Neutrophil (primary cell): ENCODE measurements around the gene UBE2D2.
A peak's percentile ranks its signal among the peaks of the same experiment; 100 is the strongest.

ENCODE experiments used
- H3K27ac ChIP-seq: fragments of 200-600 bp; sonication (generic); 2 replicates; pipeline ENCODE4 v1.5.1; 2016; ENCODE audit warnings: mild to moderate bottlenecking, moderate library complexity
- H3K27me3 ChIP-seq: fragments of 200-600 bp; sonication (generic); 2 replicates; pipeline ENCODE4 v1.6.0; 2016; ENCODE audit warnings: mild to moderate bottlenecking
- H3K36me3 ChIP-seq: fragments of 200-600 bp; sonication (generic); 2 replicates; pipeline ENCODE4 v1.5.1; 2017
- H3K4me1 ChIP-seq, 2 experiments: fragments of 200-600 bp in 1 of 2; sonication (generic) in 1 of 2; 1 replicate in 1 of 2; 2 replicates in 1 of 2; pipeline versions ENCODE4 v1.5.1 to v1.6.1; 2013 to 2016; ENCODE audit warnings: low read depth in 1 of 2, low read length in 1 of 2, mild to moderate bottlenecking in 1 of 2, moderate library complexity in 1 of 2; ENCODE audit not compliant: control insufficient read depth in 1 of 2, insufficient read depth in 1 of 2
- H3K4me3 ChIP-seq, 2 experiments: fragments of 200-600 bp in 1 of 2; sonication (generic) in 1 of 2; 1 replicate in 1 of 2; 2 replicates in 1 of 2; pipeline ENCODE4 v1.5.1; 2013 to 2016; ENCODE audit warnings: low read depth in 1 of 2, low read length in 1 of 2, mild to moderate bottlenecking in 1 of 2, moderate library complexity in 1 of 2
- H3K9me3 ChIP-seq: fragments of 200-600 bp; sonication (generic); 2 replicates; pipeline ENCODE4 v1.5.1; 2016
- CTCF ChIP-seq: fragments of 200-600 bp; sonication (generic); IDR thresholded peaks from 2 replicates; pipeline ENCODE4 v1.5.1; 2016; ENCODE audit warnings: antibody characterized with exemption

Gene UBE2D2

DNA sequence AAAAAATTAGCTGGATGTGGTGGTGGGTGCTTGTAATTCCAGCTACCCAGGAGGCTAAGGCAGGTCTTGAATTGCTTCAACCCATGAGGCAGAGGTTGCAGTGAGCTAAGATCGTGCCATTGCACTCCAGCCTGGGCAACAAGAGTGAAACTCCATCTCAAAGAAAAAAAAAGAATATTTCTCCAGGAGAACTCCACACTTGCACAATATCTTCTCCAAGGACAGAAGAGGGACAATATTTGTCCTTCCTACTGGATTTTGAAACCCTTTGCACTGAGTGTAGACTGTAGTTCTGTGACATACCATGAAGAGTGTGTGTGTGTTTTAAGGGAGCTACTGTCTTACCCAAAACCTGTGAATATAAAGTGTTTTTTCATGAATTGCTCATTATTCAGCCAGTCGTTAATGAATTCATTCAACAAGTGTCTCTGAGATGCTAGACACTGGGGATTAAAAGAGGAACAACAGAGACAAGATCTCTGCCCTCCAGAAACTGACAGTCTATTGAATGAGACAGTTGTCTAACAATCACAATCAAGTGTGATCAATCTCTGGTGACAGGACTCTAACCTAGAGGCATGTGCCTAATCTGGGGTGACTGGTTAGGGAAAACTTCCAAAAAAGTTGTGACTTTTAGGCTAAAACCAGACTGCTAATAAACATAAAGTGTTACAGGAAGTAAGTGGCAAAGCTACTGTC lies 9.8 kb upstream of the UBE2D2 start:
- Histone ChIP-seq H3K4me3 (no peak overlapping the region), H3K9me3 (no peaks in the 10 kb centered on the region), H3K4me1 (no peaks in the 10 kb centered on the region), H3K36me3 (no peaks in the 10 kb centered on the region), H3K27me3 (peaks cover 11% of the 10 kb centered on the region), H3K27ac (no peak overlapping the region)
- no peak for TF ChIP-seq CTCF

DNA sequence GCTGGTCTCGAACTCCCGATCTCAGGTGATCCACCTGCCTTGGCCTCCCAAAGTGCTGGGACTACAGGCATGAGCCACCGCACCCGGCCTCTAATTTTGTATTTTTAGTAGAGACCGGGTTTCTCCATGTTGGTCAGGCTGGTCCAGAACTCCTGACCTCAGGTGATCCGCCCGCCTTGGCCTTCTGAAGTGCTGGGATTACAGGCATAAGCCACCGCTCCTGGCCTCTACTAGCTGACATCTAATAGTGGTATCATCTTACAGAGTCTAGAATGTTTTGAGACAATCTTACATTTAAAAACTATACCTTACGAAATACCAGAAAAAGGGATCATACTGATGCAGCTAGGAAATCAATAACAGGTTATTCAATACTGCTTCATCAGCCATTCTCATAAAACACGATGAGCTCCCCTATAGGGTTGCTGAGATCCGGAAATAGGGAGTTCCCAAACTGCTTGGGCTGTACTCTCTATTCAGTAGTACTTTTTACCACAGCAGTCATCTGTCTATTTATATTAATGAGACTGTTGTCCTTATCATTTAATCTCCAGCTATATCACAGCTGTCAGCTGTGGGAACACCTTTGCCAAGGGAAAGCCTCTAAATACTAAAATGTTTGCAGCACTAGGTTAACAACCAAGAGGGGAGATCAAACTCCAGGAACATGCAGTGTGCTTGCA lies 8.1 kb upstream of the UBE2D2 start:
- H3K36me3 ChIP-seq, result no peaks in the 10 kb centered on the region
- no peak overlapping the region for H3K4me3 ChIP-seq
- no peak for TF ChIP-seq CTCF
- peaks cover 11% of the 10 kb centered on the region for H3K27me3 ChIP-seq
- no peak overlapping the region for H3K27ac ChIP-seq
- H3K9me3 ChIP-seq, result no peaks in the 10 kb centered on the region
- H3K4me1 ChIP-seq, result no peaks in the 10 kb centered on the region

GRCh38 chr5:139554264-139554663 lies 6.9 kb upstream of the UBE2D2 start:
- H3K9me3 ChIP-seq, result no peaks in the 10 kb centered on the region
- H3K4me3 ChIP-seq, result no peak overlapping the region
- no peaks in the 10 kb centered on the region for H3K4me1 ChIP-seq
- H3K36me3 ChIP-seq, result no peaks in the 10 kb centered on the region
- peaks cover 11% of the 10 kb centered on the region for H3K27me3 ChIP-seq
- no peak for TF ChIP-seq CTCF
- no peak overlapping the region for H3K27ac ChIP-seq

DNA sequence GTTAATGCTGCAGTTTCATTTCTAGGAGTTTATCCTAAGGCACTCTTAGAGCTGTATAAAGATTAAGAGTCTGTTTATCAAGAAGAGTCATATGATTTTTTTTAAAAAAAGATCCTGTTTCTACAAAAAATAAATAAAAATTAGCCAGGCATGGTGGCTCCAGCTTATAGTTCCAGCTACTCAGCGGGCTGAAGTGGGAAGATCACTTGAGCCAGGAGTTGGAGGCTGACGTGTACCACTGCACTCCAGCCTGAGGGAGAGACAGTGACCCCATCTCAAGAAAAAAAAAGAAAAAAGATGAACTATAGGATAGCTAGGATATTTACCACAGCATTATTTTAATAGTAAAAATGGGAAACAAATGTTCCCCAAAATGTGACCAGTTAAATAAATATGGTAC lies 3.3 kb upstream of the UBE2D2 start:
- no peak for TF ChIP-seq CTCF
- Histone ChIP-seq H3K27me3 (no peaks in the 10 kb centered on the region), H3K36me3 (no peaks in the 10 kb centered on the region), H3K4me3 (no peak overlapping the region), H3K27ac (no peak overlapping the region), H3K9me3 (no peaks in the 10 kb centered on the region), H3K4me1 (peaks cover 14 to 15% of the 10 kb centered on the region in 2 experiments)

DNA sequence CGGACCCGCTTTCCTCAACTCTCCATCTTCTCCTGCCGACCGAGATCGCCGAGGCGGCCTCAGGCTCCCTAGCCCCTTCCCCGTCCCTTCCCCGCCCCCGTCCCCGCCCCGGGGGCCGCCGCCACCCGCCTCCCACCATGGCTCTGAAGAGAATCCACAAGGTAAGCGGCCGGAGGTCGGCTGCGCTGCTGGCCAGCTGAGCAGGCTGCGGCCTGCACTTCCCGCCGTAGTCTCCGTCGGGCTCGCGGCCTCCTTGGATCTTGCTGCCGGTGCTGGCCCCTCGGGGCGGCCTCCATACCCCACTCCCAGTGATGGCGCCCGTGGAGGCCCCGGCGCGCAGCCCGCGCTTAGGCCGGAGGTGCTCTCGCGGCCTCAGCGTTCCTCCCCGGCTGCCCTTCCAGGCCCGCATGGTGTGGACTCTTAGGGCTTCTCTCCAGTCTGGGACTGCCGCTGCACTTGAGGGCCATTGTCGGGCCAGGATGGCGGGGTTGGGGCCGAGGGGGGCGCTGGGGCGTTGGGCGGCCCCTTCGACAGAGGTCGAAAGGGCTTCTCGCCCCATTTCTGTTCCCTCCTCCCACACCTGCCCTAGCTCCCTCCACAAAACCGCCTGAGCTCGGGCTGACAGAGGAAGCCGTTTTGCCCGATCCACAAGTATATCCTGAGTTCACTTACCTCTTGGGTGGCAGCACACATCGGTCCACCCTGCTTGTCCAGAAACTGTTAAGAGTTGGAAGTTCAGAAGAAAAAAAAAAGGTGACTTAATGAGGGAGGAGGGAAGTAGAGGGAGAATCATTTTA lies 714 bp downstream of the UBE2D2 start:
- Histone ChIP-seq H3K27me3 (no peaks in the 10 kb centered on the region), H3K9me3 (no peaks in the 10 kb centered on the region), H3K27ac (peak overlapping the region; percentile 98), H3K4me3 (peak overlapping the region; percentile 78 to 93), H3K4me1 (peaks cover 44 to 49% of the 10 kb centered on the region in 2 experiments), H3K36me3 (no peaks in the 10 kb centered on the region)
- TF ChIP-seq CTCF, result no peak
